Measurements from ENCODE around the gene FETUB.

- TF ChIP-seq, protein P1, sequence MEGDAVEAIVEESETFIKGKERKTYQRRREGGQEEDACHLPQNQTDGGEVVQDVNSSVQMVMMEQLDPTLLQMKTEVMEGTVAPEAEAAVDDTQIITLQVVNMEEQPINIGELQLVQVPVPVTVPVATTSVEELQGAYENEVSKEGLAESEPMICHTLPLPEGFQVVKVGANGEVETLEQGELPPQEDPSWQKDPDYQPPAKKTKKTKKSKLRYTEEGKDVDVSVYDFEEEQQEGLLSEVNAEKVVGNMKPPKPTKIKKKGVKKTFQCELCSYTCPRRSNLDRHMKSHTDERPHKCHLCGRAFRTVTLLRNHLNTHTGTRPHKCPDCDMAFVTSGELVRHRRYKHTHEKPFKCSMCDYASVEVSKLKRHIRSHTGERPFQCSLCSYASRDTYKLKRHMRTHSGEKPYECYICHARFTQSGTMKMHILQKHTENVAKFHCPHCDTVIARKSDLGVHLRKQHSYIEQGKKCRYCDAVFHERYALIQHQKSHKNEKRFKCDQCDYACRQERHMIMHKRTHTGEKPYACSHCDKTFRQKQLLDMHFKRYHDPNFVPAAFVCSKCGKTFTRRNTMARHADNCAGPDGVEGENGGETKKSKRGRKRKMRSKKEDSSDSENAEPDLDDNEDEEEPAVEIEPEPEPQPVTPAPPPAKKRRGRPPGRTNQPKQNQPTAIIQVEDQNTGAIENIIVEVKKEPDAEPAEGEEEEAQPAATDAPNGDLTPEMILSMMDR (IDR thresholded peaks at IDR 0.05) = no peak
- no peak for TF ChIP-seq POLR2A (IDR thresholded peaks at IDR 0.05)
Observed at GRCh38 chr3:186633481-186633880, 6.7 kb upstream of the FETUB start.

Measured in testis (tissue), 2 donors.